Measurements from ENCODE around the gene VPS13D. TPM values are rescaled to one million over a fixed set of nuclear protein-coding genes. Genes with fewer than 3 reads are reported as not detected.

Gene VPS13D
- total RNA-seq, 4 donors from 2014 or later: 77.5 to 142 (median 94.4) TPM

DNA sequence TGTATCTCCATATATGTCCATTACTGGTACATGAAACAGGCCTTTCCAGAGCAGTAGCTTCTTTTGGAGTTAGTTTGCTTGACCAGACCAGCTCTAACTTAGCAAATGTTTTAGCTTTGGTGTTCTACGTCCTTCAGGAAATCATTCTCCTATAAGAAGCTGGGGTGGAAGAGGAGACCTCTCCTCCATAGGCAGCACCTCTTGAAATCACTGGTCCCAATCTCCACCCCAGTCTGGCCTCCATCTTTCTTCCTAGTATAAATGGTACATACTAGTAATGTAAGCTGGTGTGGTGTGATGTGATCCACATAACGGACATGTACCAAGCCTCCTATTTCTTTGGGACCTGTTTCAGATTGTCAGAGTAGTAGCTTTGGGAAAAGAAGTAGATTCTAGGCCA, 216.8 kb downstream of the VPS13D start:
- TF ChIP-seq, protein P1, sequence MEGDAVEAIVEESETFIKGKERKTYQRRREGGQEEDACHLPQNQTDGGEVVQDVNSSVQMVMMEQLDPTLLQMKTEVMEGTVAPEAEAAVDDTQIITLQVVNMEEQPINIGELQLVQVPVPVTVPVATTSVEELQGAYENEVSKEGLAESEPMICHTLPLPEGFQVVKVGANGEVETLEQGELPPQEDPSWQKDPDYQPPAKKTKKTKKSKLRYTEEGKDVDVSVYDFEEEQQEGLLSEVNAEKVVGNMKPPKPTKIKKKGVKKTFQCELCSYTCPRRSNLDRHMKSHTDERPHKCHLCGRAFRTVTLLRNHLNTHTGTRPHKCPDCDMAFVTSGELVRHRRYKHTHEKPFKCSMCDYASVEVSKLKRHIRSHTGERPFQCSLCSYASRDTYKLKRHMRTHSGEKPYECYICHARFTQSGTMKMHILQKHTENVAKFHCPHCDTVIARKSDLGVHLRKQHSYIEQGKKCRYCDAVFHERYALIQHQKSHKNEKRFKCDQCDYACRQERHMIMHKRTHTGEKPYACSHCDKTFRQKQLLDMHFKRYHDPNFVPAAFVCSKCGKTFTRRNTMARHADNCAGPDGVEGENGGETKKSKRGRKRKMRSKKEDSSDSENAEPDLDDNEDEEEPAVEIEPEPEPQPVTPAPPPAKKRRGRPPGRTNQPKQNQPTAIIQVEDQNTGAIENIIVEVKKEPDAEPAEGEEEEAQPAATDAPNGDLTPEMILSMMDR (IDR thresholded peaks at IDR 0.05; ENCODE audit: low read depth): no peak

DNA sequence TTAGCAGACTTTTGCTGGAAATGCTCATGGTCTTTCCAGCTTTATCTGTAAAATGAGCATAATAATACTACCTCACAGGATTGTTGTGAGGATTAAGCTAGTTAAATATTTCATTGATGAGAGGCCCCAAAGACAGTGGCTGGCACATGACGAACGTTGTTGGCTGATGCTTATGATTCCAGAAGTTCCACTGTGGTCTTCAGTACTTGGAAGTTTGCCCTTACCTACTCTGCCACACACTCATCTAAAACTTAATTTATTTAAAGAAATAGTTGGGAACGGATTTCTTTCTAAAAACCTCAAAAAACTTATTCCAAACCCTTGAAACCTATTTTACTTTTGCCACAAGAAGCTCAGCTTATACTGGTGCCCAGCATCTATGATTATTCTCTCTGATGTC, 217.5 kb downstream of the VPS13D start:
- TF ChIP-seq, protein P1 (IDR thresholded peaks at IDR 0.05; ENCODE audit: low read depth): no peak

DNA sequence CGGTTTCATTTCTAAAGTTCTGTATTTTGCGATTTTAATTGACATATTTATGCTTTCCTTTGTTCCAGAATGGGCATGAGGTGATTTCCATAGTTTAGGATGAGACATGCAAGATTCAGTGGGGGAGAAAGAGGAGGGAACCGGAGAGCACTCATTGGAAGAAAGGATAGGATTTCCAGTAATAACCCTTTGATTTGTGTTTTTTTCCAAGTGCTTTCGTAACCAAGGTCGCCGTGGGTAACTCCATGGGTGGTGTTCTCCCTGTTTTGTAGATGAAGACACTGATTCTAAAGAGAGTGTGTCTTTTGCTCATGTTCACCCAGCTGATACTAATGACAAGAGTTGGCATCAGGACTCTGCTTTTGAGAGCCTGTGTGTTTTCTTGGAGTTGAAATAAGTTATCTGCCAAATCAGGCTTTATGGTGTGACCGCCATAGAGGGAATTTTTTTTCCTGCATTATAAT, 218.1 kb downstream of the VPS13D start:
- TF ChIP-seq, protein P1 (IDR thresholded peaks at IDR 0.05; ENCODE audit: low read depth): no peak

DNA sequence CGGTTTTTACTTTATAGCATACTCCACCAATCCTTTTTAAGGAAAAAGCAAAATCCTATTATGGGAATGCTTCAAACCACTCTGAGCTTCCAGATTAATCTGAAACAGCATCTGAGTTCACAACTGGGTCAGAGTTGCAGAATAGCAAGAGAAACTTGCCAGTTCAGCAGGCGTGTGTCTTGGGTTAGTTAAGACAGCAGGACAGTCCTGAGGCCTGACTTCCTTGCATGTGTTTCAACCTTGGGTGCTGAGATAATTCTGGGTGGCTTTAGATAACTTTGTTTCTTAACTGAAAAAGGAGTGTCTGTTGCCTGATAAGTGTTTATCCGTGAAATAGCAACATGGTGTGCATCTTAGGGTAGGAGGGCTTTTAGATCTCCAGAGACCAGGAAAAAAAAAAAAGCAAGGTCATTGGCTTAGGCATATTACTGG, 218.9 kb downstream of the VPS13D start:
- TF ChIP-seq, protein P1 (IDR thresholded peaks at IDR 0.05; ENCODE audit: low read depth): no peak

DNA sequence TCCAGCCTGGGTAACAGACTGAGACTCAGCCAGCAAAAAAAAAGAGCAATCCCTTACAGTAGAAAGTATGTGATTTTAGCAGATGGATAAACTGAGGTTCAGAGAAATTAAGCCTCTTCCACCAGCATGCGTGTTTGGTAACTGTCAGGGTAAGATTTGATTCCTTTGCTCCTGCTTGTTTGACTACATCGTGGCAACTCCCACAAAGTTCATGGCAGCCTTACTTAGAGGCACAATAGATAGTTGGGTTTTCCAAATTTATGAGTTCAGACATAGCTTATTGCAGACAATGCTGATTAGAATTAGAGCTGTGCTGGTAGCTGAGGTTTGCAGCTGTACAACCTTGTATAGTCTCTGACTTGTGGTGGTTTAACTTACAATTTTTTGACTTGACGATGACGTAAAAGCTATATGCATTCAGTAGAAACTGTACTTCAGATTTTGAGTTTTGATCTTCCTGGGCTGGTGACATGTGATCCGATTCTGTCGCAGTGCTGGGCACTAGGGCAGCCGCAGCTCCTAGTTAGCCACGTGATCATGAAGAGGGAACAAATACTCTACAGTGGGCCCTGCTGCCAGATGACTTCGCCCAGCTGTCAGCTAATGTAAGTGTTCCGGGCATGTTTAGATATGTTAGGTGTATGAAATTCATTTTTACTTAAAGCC, 220.4 kb downstream of the VPS13D start:
- TF ChIP-seq, protein P1 (IDR thresholded peaks at IDR 0.05; ENCODE audit: low read depth): no peak

DNA sequence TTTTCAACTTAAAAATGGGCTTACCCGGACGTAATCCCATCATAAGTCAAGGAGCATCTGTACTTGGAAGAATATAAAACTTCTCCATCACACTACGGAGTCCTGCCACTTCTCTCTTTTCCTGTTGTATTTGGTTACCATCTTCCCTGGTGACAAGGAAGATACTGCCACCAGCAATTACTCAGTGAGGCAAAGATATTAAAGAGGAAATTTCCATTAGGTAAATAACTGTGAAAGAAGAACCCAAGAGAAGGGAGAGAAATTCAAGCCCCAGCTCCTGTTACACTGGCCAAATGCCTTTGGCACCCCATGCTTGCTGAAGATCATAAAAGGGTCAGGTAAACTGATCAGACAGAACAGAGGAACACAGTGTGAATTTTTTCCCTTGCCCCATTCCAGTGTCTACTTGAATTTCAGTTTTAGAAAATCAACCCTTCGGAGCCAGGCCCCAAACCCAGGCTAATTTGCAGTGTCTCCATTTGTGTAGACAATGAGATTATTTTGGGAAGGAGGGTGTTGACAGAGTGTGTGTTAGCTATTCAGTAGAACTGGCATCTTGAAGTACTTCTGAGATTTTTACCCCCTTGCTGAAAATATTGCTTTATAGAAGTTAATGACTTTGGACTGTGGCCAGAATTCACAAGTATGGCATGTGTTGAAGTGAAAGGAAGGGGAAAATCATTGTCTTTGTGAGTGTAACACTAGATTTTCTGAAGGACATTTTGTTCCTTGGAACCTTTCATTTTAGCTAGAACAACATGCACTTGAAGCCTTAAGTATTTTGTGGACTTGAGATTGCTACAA, 221.1 kb downstream of the VPS13D start:
- TF ChIP-seq, protein P1 (IDR thresholded peaks at IDR 0.05; ENCODE audit: low read depth): no peak

DNA sequence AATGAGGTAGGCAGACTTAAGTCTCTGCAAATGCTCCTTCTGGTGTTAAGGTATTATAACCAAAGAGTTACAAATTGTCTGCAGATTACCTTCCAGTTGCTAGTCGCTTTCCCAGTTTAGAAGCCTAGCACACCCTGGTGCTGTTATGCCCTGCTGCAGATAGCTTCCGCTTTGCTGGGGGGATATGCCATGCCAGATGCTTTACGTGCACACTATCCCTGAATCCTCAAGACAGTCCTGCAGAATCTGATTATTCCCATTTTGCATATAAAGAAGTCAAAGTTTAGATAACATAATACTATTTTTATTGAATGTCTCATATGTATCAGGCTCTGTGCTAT, 221.7 kb downstream of the VPS13D start:
- TF ChIP-seq, protein P1 (IDR thresholded peaks at IDR 0.05; ENCODE audit: low read depth): no peak

All from subcutaneous adipose tissue (tissue), 4 donors.